IMR-90 (cell line): ENCODE results near the gene DNAJC13. TPM values are rescaled to one million over a fixed set of nuclear protein-coding genes. Genes with fewer than 3 reads are reported as not detected.

Source experiments
- ATAC-seq: fragments of 200-7000 bp; cut with Tn5 transposase; 2 replicates; pipeline ENCODE4 v1.9.1; 2020; ENCODE audit warnings: low read depth, mild to moderate bottlenecking, moderate library complexity
- BruUV-seq: library from RNA; stranded (reverse); fragments of 400-500 nt; replicated peaks from 2 replicates; lab custom pipeline; 2021; lab: Mats Ljungman, UMichigan
- CTCF ChIA-PET: fragments of 300-600 bp; formaldehyde crosslinking; extraction: SDS; loops from one replicate; lab custom pipeline; 2021; ENCODE audit warnings: antibody characterized with exemption; lab: Yijun Ruan, JAX
- POLR2A ChIA-PET: fragments of 300-600 bp; sonication (Branson Sonifier 250); formaldehyde crosslinking; loops from one replicate; lab custom pipeline; 2022; ENCODE audit warnings: antibody characterized with exemption; ENCODE audit not compliant: unreplicated experiment; lab: Charles Lee
- DNase-seq: peaks from one replicate; pipeline ENCODE4 v3.0.0; 2013
- H2AFZ ChIP-seq: replicated peaks from 2 replicates; pipeline ENCODE3; 2013; ENCODE audit warnings: low read length, mild to moderate bottlenecking; ENCODE audit not compliant: poor library complexity
- H2AK5ac ChIP-seq: 2 replicates; pipeline ENCODE4 v1.6.1; 2013; ENCODE audit warnings: low read depth, low read length, inconsistent platforms
- H2AK9ac ChIP-seq: replicated peaks from 2 replicates; pipeline ENCODE3; 2013; ENCODE audit warnings: mild to moderate bottlenecking, low read depth, low read length, moderate library complexity; ENCODE audit not compliant: poor library complexity
- H2BK120ac ChIP-seq: 2 replicates; pipeline ENCODE4 v1.6.1; 2013; ENCODE audit warnings: low read depth, low read length, inconsistent platforms
- H2BK15ac ChIP-seq: 3 replicates; pipeline ENCODE4 v1.6.1; 2013; ENCODE audit warnings: low read depth, low read length, inconsistent platforms
- H2BK20ac ChIP-seq: 2 replicates; pipeline ENCODE4 v1.6.1; 2013; ENCODE audit warnings: low read depth, mild to moderate bottlenecking, inconsistent platforms, low read length, moderate library complexity
- H2BK5ac ChIP-seq: 2 replicates; pipeline ENCODE4 v1.6.1; 2013; ENCODE audit warnings: mild to moderate bottlenecking, low read depth, low read length, inconsistent platforms; ENCODE audit not compliant: poor library complexity, severe bottlenecking
- H3K14ac ChIP-seq: replicated peaks from 2 replicates; pipeline ENCODE4 v1.6.1; 2013; ENCODE audit warnings: low read depth, low read length, inconsistent platforms
- H3K18ac ChIP-seq: 2 replicates; pipeline ENCODE4 v1.6.1; 2013; ENCODE audit warnings: low read depth, low read length, control low read depth
- H3K23ac ChIP-seq: 2 replicates; pipeline ENCODE4 v1.6.1; 2013; ENCODE audit warnings: low read depth, low read length, inconsistent platforms
- H3K27ac ChIP-seq: 2 replicates; pipeline ENCODE4 v1.5.1; 2013; ENCODE audit warnings: mild to moderate bottlenecking, control low read depth, low read length; ENCODE audit not compliant: insufficient read depth
- H3K27me3 ChIP-seq: 2 replicates; pipeline ENCODE4 v1.6.1; 2013; ENCODE audit warnings: low read length; ENCODE audit not compliant: control insufficient read depth, insufficient read depth
- H3K36me3 ChIP-seq: 2 replicates; pipeline ENCODE4 v1.6.1; 2013; ENCODE audit warnings: low read length, mixed read lengths; ENCODE audit not compliant: control insufficient read depth, insufficient read depth
- H3K4ac ChIP-seq: 2 replicates; pipeline ENCODE4 v1.6.1; 2013; ENCODE audit warnings: low read depth, low read length, inconsistent platforms
- H3K4me1 ChIP-seq: 2 replicates; pipeline ENCODE4 v1.6.1; 2013; ENCODE audit warnings: low read length, mixed read lengths; ENCODE audit not compliant: control insufficient read depth, insufficient read depth
- H3K4me2 ChIP-seq: 2 replicates; pipeline ENCODE4 v1.6.1; 2013; ENCODE audit warnings: low read depth, mild to moderate bottlenecking, control low read depth, low read length, moderate library complexity
- H3K4me3 ChIP-seq: 2 replicates; pipeline ENCODE4 v1.5.1; 2013; ENCODE audit warnings: low read depth, mild to moderate bottlenecking, control low read depth, low read length, moderate library complexity; ENCODE audit not compliant: insufficient read depth
- H3K56ac ChIP-seq: 2 replicates; pipeline ENCODE4 v1.6.1; 2013; ENCODE audit warnings: low read length, inconsistent platforms; ENCODE audit not compliant: insufficient read depth; ENCODE audit errors: extremely low read depth
- H3K79me1 ChIP-seq, 2 experiments: 2 replicates each; pipeline ENCODE4 v1.6.1; 2013; ENCODE audit warnings: low read length in 2 of 2, inconsistent platforms in 1 of 2, low read depth in 1 of 2
- H3K9ac ChIP-seq: 2 replicates; pipeline ENCODE4 v1.6.1; 2013; ENCODE audit warnings: low read depth, low read length, control low read depth
- H3K9me1 ChIP-seq: 2 replicates; pipeline ENCODE4 v1.6.1; 2013; ENCODE audit warnings: low read length, inconsistent platforms; ENCODE audit not compliant: insufficient read depth
- H3K9me3 ChIP-seq: 2 replicates; pipeline ENCODE4 v1.6.1; 2013; ENCODE audit warnings: low read length; ENCODE audit not compliant: control insufficient read depth, insufficient read depth
- H4K20me1 ChIP-seq: 2 replicates; pipeline ENCODE4 v1.6.1; 2013; ENCODE audit warnings: low read length, inconsistent platforms; ENCODE audit not compliant: insufficient read depth
- H4K5ac ChIP-seq: 2 replicates; pipeline ENCODE4 v1.6.1; 2013; ENCODE audit warnings: mild to moderate bottlenecking, low read depth, low read length, control low read depth
- H4K8ac ChIP-seq, 2 experiments: 2 replicates each; pipeline ENCODE4 v1.6.1; 2013; ENCODE audit warnings: low read depth in 2 of 2, low read length in 2 of 2, control low read depth in 1 of 2, inconsistent platforms in 1 of 2
- H4K91ac ChIP-seq: 2 replicates; pipeline ENCODE4 v1.6.1; 2013; ENCODE audit warnings: low read depth, low read length, inconsistent platforms; ENCODE audit not compliant: insufficient read depth
- BHLHE40 ChIP-seq: fragments of 150-350 bp; IDR thresholded peaks from 2 replicates; pipeline ENCODE4 v1.6.1; 2016; ENCODE audit warnings: mild to moderate bottlenecking, low read depth, low read length
- CEBPB ChIP-seq: IDR thresholded peaks from 2 replicates; pipeline ENCODE4 v1.6.1; 2012; ENCODE audit warnings: low read depth, low read length, improper control_type of control experiment
- CHD1 ChIP-seq: IDR thresholded peaks from 2 replicates; pipeline ENCODE4 v1.6.1; 2012; ENCODE audit warnings: low read depth, low read length, improper control_type of control experiment
- ELK1 ChIP-seq: fragments of 150-350 bp; IDR thresholded peaks from 2 replicates; pipeline ENCODE4 v1.6.1; 2016; ENCODE audit warnings: low read depth, mild to moderate bottlenecking, low read length, moderate library complexity, borderline replicate concordance
- FOS ChIP-seq: fragments of 150-350 bp; IDR thresholded peaks from 2 replicates; pipeline ENCODE4 v1.6.1; 2016; ENCODE audit warnings: low read depth, low read length
- MAFK ChIP-seq: IDR thresholded peaks from 2 replicates; pipeline ENCODE4 v1.6.1; 2012; ENCODE audit warnings: low read depth, low read length, improper control_type of control experiment
- MAZ ChIP-seq: IDR thresholded peaks from 2 replicates; pipeline ENCODE4 v1.6.1; 2012; ENCODE audit warnings: low read depth, mild to moderate bottlenecking, low read length, improper control_type of control experiment, moderate library complexity, borderline replicate concordance
- MXI1 ChIP-seq: IDR thresholded peaks from 2 replicates; pipeline ENCODE4 v1.6.1; 2012; ENCODE audit warnings: low read depth, mild to moderate bottlenecking, low read length, moderate library complexity, borderline replicate concordance
- NFE2L2 ChIP-seq: fragments of 150-350 bp; IDR thresholded peaks from 2 replicates; pipeline ENCODE4 v1.6.1; 2016; ENCODE audit warnings: low read depth, mild to moderate bottlenecking, low read length
- RAD21 ChIP-seq: IDR thresholded peaks from 2 replicates; pipeline ENCODE4 v1.6.1; 2012; ENCODE audit warnings: low read length, improper control_type of control experiment
- RFX5 ChIP-seq: IDR thresholded peaks from 2 replicates; pipeline ENCODE4 v1.8.0; 2012; ENCODE audit warnings: low read depth, mild to moderate bottlenecking, low read length, moderate library complexity
- SMC3 ChIP-seq: fragments of 150-350 bp; IDR thresholded peaks from 2 replicates; pipeline ENCODE4 v1.6.1; 2016; ENCODE audit warnings: low read depth, mild to moderate bottlenecking, antibody characterized with exemption, low read length, moderate library complexity
- WGBS, 2 experiments: methylation state at CpG; one replicate each; pipeline versions ENCODE4 v1.1.5 to v1.1.7; 2013; ENCODE audit warnings: missing lambda C conversion rate in 2 of 2; ENCODE audit not compliant: insufficient read length in 1 of 2; ENCODE audit errors: extremely low coverage in 2 of 2; 5-methylcytosine and 5-hydroxymethylcytosine counted together
- dilution Hi-C: fragments of 300-500 bp; cut with HindIII; formaldehyde crosslinking; loops from one replicate; pipeline ENCODE4 v1.14.3; 2018; ENCODE audit warnings: low sequenced_read_pairs; ENCODE audit not compliant: unreplicated experiment
- in situ Hi-C: fragments of 300-500 bp; cut with MboI; formaldehyde crosslinking; loops from 3 replicates; pipeline ENCODE4 v1.14.3; 2019; ENCODE audit warnings: low sequenced_read_pairs, inconsistent platforms, mixed read lengths
- intact Hi-C: fragments of 100-400 bp; cut with micrococcal nuclease; formaldehyde crosslinking; loops from 2 replicates; pipeline ENCODE4 v1.10.0; 2022
- polyA plus RNA-seq, 3 experiments: library from polyadenylated mRNA; depleted of rRNA; stranded (reverse); fragments of >200 nt; gene quantifications; 2 replicates each; pipeline ENCODE4 v1.2.3, GENCODE V29; 2012; ENCODE audit warnings: low replicate concordance in 1 of 3
- total RNA-seq: library from RNA; depleted of rRNA; stranded (reverse); fragments of >200 nt; gene quantifications from 2 replicates; pipeline ENCODE4 v1.2.3, GENCODE V29; 2012

Gene DNAJC13
- total and polyA plus RNA-seq, 2 of the 4 experiments (the other 2 are of a cell fraction), result 16.4 to 48.6 TPM

GRCh38 chr3:132503559-132503958 is 86.3 kb downstream of the DNAJC13 start:
- H3K4ac ChIP-seq, result no peak overlapping the region
- DNase-seq (no peak), ATAC-seq (no peak)
- peaks cover 3 to 4% of the 10 kb centered on the region in 2 experiments; a peak in 2 of 4 replicates for H3K79me1 ChIP-seq
- ChIA-PET CTCF (interaction anchor here (0.6 kb wide), 1 partner anchor 145 kb away, joined by 4 read pairs; no protein-coding TSS in a partner anchor), POLR2A (no interaction called here)
- H2AK9ac ChIP-seq, result no peak overlapping the region
- no TSS peak for BruUV-seq
- no peaks in the 10 kb centered on the region for H3K9me3 ChIP-seq
- H3K14ac ChIP-seq, result no peak overlapping the region
- H3K9ac ChIP-seq, result no peak overlapping the region
- H3K4me2 ChIP-seq, result no peak overlapping the region
- intact Hi-C loops (loop anchor here (1.0 to 5.0 kb wide), 2 partner anchors 9 to 189 kb away; no protein-coding TSS in a partner anchor), in situ Hi-C loops (no loop called here), dilution Hi-C loops (no loop called here)
- H2AK5ac ChIP-seq, result no peak overlapping the region
- H4K5ac ChIP-seq, result no peak overlapping the region
- H3K27me3 ChIP-seq, result no peaks in the 10 kb centered on the region
- TF ChIP-seq MXI1 (no peak), CEBPB (no peak), NFE2L2 (no peak), MAZ (no peak), RFX5 (no peak), ELK1 (no peak), RAD21 (no peak), FOS (no peak), CHD1 (no peak), BHLHE40 (no peak), SMC3 (no peak), MAFK (no peak)
- H2BK5ac ChIP-seq, result no peak overlapping the region
- H2BK120ac ChIP-seq, result no peak overlapping the region
- no CpG with 5 or more reads among the region's 1 CpG for WGBS, 2 experiments
- no peak overlapping the region for H3K4me3 ChIP-seq
- H3K27ac ChIP-seq, result no peak overlapping the region
- H3K36me3 ChIP-seq, result peaks cover 43% of the 10 kb centered on the region
- H3K56ac ChIP-seq, result no peak overlapping the region
- no peak overlapping the region for H3K18ac ChIP-seq
- no peak overlapping the region for H2AFZ ChIP-seq
- H2BK20ac ChIP-seq, result no peak overlapping the region
- no peak overlapping the region for H4K91ac ChIP-seq
- H3K4me1 ChIP-seq, result no peaks in the 10 kb centered on the region
- H3K23ac ChIP-seq, result no peak overlapping the region
- no peak overlapping the region for H4K8ac ChIP-seq
- no peaks in the 10 kb centered on the region for H4K20me1 ChIP-seq
- no peaks in the 10 kb centered on the region for H3K9me1 ChIP-seq
- H2BK15ac ChIP-seq, result no peak overlapping the region
